ENCODE data around the gene FLACC1.

GRCh38 chr2:201261906-201262305 is 95.2 kb downstream of the FLACC1 start:
- TF ChIP-seq YY1 (IDR thresholded peaks at IDR 0.05; ENCODE audit: insufficient read depth, insufficient read length) (no peak), ZNF274 (IDR thresholded peaks at IDR 0.05; ENCODE audit: low read depth, low read length) (no peak)

Measured in NT2/D1 (cell line).